Activated CD8-positive, alpha-beta T cell treated with anti-CD3 and anti-CD28 coated beads for 36 hours (primary cell): ENCODE measurements around the gene ACHE. TPM values are rescaled to one million over a fixed set of nuclear protein-coding genes. Genes with fewer than 3 reads are reported as not detected.

ENCODE experiments used
- ATAC-seq: fragments of 200-7000 bp; cut with Tn5 transposase; one replicate; pipeline ENCODE4 v1.10.0; 2021; ENCODE audit warnings: mild to moderate bottlenecking, moderate library complexity
- CTCF ChIA-PET: fragments of 350-600 bp; sonication (Branson Sonifier 250); formaldehyde crosslinking; loops from one replicate; lab custom pipeline; 2021; ENCODE audit warnings: antibody characterized with exemption; lab: Charles Lee
- POLR2A ChIA-PET: fragments of 350-600 bp; sonication (Branson Sonifier 250); formaldehyde crosslinking; loops from one replicate; lab custom pipeline; 2021; ENCODE audit warnings: antibody characterized with exemption; lab: Charles Lee
- DNase-seq: peaks from one replicate; pipeline ENCODE4 v3.0.0-alpha.2; 2020
- H3K27ac Mint-ChIP-seq: one replicate; pipeline ENCODE4 v1.8.0; 2021; ENCODE audit warnings: mild to moderate bottlenecking, mixed read lengths
- H3K27me3 Mint-ChIP-seq: one replicate; pipeline ENCODE4 v1.8.0; 2021; ENCODE audit warnings: mixed read lengths
- H3K36me3 Mint-ChIP-seq: one replicate; pipeline ENCODE4 v1.8.0; 2021; ENCODE audit warnings: low read depth, mixed read lengths
- H3K4me1 Mint-ChIP-seq: one replicate; pipeline ENCODE4 v1.8.0; 2021; ENCODE audit warnings: low read depth, mixed read lengths
- H3K4me3 Mint-ChIP-seq: one replicate; pipeline ENCODE4 v1.8.0; 2021; ENCODE audit warnings: mild to moderate bottlenecking, moderate library complexity, mixed read lengths
- H3K9me3 Mint-ChIP-seq: one replicate; pipeline ENCODE4 v1.8.0; 2021; ENCODE audit warnings: mixed read lengths
- CTCF ChIP-seq: fragments of 200-600 bp; IDR thresholded peaks from one replicate; pipeline ENCODE4 v1.8.0; 2022; ENCODE audit warnings: antibody characterized with exemption, mild to moderate bottlenecking
- intact Hi-C: fragments of 100-400 bp; cut with micrococcal nuclease; formaldehyde crosslinking; loops from one replicate; pipeline ENCODE4 v1.10.0; 2022
- total RNA-seq, 2 experiments: library from RNA; stranded (reverse); gene quantifications; one replicate each; pipeline ENCODE4 v1.2.3, GENCODE V29; 2021

Gene ACHE
- total RNA-seq, 2 experiments from 2014 or later: 0.25 TPM; not detected in 1

GRCh38 chr7:100873599-100874299, 21.9 kb downstream of the ACHE start:
- Mint-ChIP-seq H3K9me3 (no peaks in the 10 kb centered on the region), H3K27ac (peak overlapping the region; percentile 98)

GRCh38 chr7:100867776-100868485, 27.8 kb downstream of the ACHE start:
- Mint-ChIP-seq H3K9me3 (no peaks in the 10 kb centered on the region), H3K4me1 (peaks cover 8% of the 10 kb centered on the region), H3K27me3 (no peaks in the 10 kb centered on the region), H3K4me3 (peak overlapping the region; percentile 89), H3K36me3 (peaks cover 14% of the 10 kb centered on the region), H3K27ac (peak overlapping the region; percentile 87)
- ATAC-seq (no peak), DNase-seq (peak; percentile 10)
- no peak for TF ChIP-seq CTCF
- CTCF ChIA-PET: interaction anchor here (1.1 kb wide), 1 partner anchor 8 kb away, joined by 3 read pairs; no protein-coding TSS in a partner anchor
- intact Hi-C loops: no loop called here
- POLR2A ChIA-PET: interaction anchor here (1.6 kb wide), 1 partner anchor 11 kb away, joined by 7 read pairs; no protein-coding TSS in a partner anchor

More at GRCh38 chr7:100873599-100874299, 21.9 kb downstream of the ACHE start:
- POLR2A ChIA-PET: interaction anchor here (1.5 to 6.8 kb wide), 3 partner anchors 13 to 212 kb away, joined by 3 to 167 read pairs (median 12); partner anchors contain the start of genes SLC12A9, TRIM56 and UFSP1
- DNase-seq (no peak), ATAC-seq (no peak)
- Mint-ChIP-seq H3K27me3 (no peaks in the 10 kb centered on the region), H3K4me3 (peak overlapping the region; percentile 98), H3K4me1 (peaks cover 29% of the 10 kb centered on the region), H3K36me3 (peaks cover 59% of the 10 kb centered on the region)
- CTCF ChIA-PET: no interaction called here
- no peak for TF ChIP-seq CTCF
- intact Hi-C loops: no loop called here

- peak within 1 kb of the TSS; percentile 95 for H3K27ac Mint-ChIP-seq
- intact Hi-C loops: no loop called here
- H3K9me3 Mint-ChIP-seq: no peaks in the 10 kb centered on the region
- H3K27me3 Mint-ChIP-seq: no peaks in the 10 kb centered on the region
- peaks cover 12% of the 10 kb centered on the region for H3K36me3 Mint-ChIP-seq
- ATAC-seq (peak; percentile 72), DNase-seq (peak; percentile 79)
- ChIA-PET POLR2A (interaction anchor here (0.8 to 1.6 kb wide), 5 partner anchors 8 to 21 kb away, joined by 3 to 7 read pairs (median 5); partner anchors contain the start of genes SLC12A9 and SRRT), CTCF (interaction anchor here (0.7 to 1.1 kb wide), 3 partner anchors 9 to 162 kb away, joined by 3 read pairs; partner anchors contain the start of gene SLC12A9)
- H3K4me1 Mint-ChIP-seq: peaks cover 8% of the 10 kb centered on the region
- peak within 1 kb of the TSS; percentile 89 for H3K4me3 Mint-ChIP-seq
- TF ChIP-seq CTCF: no peak
Measured at GRCh38 chr7:100867040-100867775, 28.5 kb downstream of the ACHE start, which contains the start of gene TRIP6. Gene TRIP6 (plus strand): TSS chr7:100867387. CDS start chr7:100867498, 111 bp downstream.

- H3K4me1 Mint-ChIP-seq: peaks cover 8% of the 10 kb centered on the region
- DNase-seq (no peak), ATAC-seq (no peak)
- H3K27me3 Mint-ChIP-seq: no peaks in the 10 kb centered on the region
- H3K4me3 Mint-ChIP-seq: peak overlapping the region; percentile 89
- H3K36me3 Mint-ChIP-seq: peaks cover 11% of the 10 kb centered on the region
- H3K9me3 Mint-ChIP-seq: no peaks in the 10 kb centered on the region
- intact Hi-C loops: no loop called here
- POLR2A ChIA-PET: interaction anchor here (0.8 to 1.6 kb wide), 5 partner anchors 9 to 22 kb away, joined by 3 to 7 read pairs (median 5); partner anchors contain the start of genes SLC12A9 and SRRT
- no peak for TF ChIP-seq CTCF
- CTCF ChIA-PET: interaction anchor here (0.7 kb wide), 2 partner anchors 14 to 162 kb away, joined by 3 read pairs; partner anchors contain the start of gene SLC12A9
- peak overlapping the region; percentile 95 for H3K27ac Mint-ChIP-seq
Measured at GRCh38 chr7:100866729-100867039, 29.0 kb downstream of the ACHE start.
